DOHH2 (cell line): ENCODE data around the gene PDXDC1.

Source experiments
- EZH2phosphoT487 ChIP-seq: fragments of 200-600 bp; sonication (generic); IDR thresholded peaks from 2 replicates; pipeline ENCODE4 v1.6.1; 2017; ENCODE audit warnings: borderline replicate concordance, mild to moderate bottlenecking, antibody characterized with exemption, low read length, moderate library complexity, mixed read lengths
- TF ChIP-seq, protein P1 (sequence below): fragments of 200-600 bp; sonication (generic); IDR thresholded peaks from one replicate; pipeline ENCODE4 v1.5.1; 2014; ENCODE audit warnings: antibody characterized with exemption, mild to moderate bottlenecking, low read depth, low read length; ENCODE audit not compliant: poor library complexity, severe bottlenecking

DNA sequence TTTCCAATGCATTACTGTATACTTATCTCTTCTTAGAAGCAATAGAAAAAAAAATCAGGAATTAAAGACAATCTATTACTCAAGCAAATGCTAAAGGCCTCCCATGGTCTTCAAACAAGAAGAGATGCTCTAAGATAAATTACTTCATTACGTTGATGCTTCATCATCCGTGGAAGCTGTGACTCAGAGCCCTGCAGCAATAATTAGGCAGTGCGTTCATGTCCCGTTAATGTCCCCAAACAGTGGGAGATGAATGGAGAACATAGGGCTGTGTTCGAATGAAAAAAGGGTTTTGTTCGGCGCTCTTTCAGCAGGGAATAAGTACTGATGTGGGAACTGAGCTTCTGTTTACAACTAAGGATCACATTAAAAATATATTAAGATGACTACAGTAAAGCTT, 15.9 kb upstream of the PDXDC1 start:
- TF ChIP-seq, protein P1, sequence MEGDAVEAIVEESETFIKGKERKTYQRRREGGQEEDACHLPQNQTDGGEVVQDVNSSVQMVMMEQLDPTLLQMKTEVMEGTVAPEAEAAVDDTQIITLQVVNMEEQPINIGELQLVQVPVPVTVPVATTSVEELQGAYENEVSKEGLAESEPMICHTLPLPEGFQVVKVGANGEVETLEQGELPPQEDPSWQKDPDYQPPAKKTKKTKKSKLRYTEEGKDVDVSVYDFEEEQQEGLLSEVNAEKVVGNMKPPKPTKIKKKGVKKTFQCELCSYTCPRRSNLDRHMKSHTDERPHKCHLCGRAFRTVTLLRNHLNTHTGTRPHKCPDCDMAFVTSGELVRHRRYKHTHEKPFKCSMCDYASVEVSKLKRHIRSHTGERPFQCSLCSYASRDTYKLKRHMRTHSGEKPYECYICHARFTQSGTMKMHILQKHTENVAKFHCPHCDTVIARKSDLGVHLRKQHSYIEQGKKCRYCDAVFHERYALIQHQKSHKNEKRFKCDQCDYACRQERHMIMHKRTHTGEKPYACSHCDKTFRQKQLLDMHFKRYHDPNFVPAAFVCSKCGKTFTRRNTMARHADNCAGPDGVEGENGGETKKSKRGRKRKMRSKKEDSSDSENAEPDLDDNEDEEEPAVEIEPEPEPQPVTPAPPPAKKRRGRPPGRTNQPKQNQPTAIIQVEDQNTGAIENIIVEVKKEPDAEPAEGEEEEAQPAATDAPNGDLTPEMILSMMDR = no peak
- no peak for TF ChIP-seq EZH2phosphoT487
